Prostate gland (tissue), 2 donors: ENCODE data around the gene ETFBKMT. TPM values are rescaled to one million over a fixed set of nuclear protein-coding genes. Genes with fewer than 3 reads are reported as not detected.

Source experiments
- DNase-seq: peaks from one replicate; pipeline ENCODE4 v3.0.0-alpha.2; 2019; ENCODE audit warnings: low spot score
- H3K27ac ChIP-seq, 2 donors: fragments of 200-600 bp; sonication (generic); 2 replicates each; pipeline ENCODE4 v1.5.1; 2017 to 2019
- H3K27me3 ChIP-seq: fragments of 200-600 bp; sonication (generic); replicated peaks from 2 replicates; pipeline ENCODE4 v1.5.1; 2019; ENCODE audit not compliant: insufficient read depth
- H3K36me3 ChIP-seq, 2 donors: fragments of 200-600 bp; sonication (generic); 1 replicate in 1 of 2; 2 replicates in 1 of 2; pipeline versions ENCODE4 v1.5.1 to v1.8.1; 2017 to 2019
- H3K4me1 ChIP-seq: fragments of 200-600 bp; sonication (generic); replicated peaks from 2 replicates; pipeline ENCODE4 v1.5.1; 2019
- H3K4me3 ChIP-seq, 2 donors: fragments of 200-600 bp; sonication (generic); 2 replicates each; pipeline ENCODE4 v1.5.1; 2017 to 2019
- H3K9me3 ChIP-seq: fragments of 200-600 bp; sonication (generic); 2 replicates; pipeline ENCODE4 v1.5.1; 2017
- POLR2A ChIP-seq: fragments of 450-650 bp; IDR thresholded peaks from one replicate; pipeline ENCODE4 v1.6.1; 2016; ENCODE audit warnings: antibody characterized with exemption, mild to moderate bottlenecking
- POLR2AphosphoS5 ChIP-seq: sonication (generic); formaldehyde crosslinking; IDR thresholded peaks from one replicate; pipeline ENCODE4 v1.6.1; 2017; ENCODE audit warnings: antibody characterized with exemption
- WGBS: methylation state at CpG from one replicate; pipeline ENCODE4 v1.1.5; 2018; 5-methylcytosine and 5-hydroxymethylcytosine counted together
- intact Hi-C: fragments of 100-400 bp; cut with DNase I; formaldehyde crosslinking; loops from one replicate; pipeline ENCODE4 v1.14.2; 2022
- total RNA-seq, 2 donors: library from RNA; depleted of rRNA; stranded (reverse); fragments of >200 nt; gene quantifications; one replicate each; pipeline ENCODE4 v1.1.0, GENCODE V29; 2016
- TF ChIP-seq, protein P1 (sequence below), 4 experiments: fragments of 200-600 bp in 2 of 4; fragments of 450-650 bp in 2 of 4; sonication (generic) in 2 of 4; IDR thresholded peaks; 1 replicate in 3 of 4; 2 replicates in 1 of 4; pipeline ENCODE4 v1.5.1; 2016 to 2019; ENCODE audit warnings: antibody characterized with exemption in 4 of 4, mild to moderate bottlenecking in 2 of 4, moderate library complexity in 2 of 4

The ETFBKMT gene
- total RNA-seq, 2 donors from 2014 or later: 3.6 to 7.0 TPM

GRCh38 chr12:31722580-31722979, 63.1 kb downstream of the ETFBKMT start:
- H3K4me3 ChIP-seq: no peak overlapping the region
- no peaks in the 10 kb centered on the region for H3K9me3 ChIP-seq
- intact Hi-C loops: no loop called here
- TF ChIP-seq, protein P1, sequence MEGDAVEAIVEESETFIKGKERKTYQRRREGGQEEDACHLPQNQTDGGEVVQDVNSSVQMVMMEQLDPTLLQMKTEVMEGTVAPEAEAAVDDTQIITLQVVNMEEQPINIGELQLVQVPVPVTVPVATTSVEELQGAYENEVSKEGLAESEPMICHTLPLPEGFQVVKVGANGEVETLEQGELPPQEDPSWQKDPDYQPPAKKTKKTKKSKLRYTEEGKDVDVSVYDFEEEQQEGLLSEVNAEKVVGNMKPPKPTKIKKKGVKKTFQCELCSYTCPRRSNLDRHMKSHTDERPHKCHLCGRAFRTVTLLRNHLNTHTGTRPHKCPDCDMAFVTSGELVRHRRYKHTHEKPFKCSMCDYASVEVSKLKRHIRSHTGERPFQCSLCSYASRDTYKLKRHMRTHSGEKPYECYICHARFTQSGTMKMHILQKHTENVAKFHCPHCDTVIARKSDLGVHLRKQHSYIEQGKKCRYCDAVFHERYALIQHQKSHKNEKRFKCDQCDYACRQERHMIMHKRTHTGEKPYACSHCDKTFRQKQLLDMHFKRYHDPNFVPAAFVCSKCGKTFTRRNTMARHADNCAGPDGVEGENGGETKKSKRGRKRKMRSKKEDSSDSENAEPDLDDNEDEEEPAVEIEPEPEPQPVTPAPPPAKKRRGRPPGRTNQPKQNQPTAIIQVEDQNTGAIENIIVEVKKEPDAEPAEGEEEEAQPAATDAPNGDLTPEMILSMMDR (IDR thresholded peaks at IDR 0.05): no peak
- TF ChIP-seq POLR2A (no peak), POLR2AphosphoS5 (no peak)
- no peaks in the 10 kb centered on the region for H3K27me3 ChIP-seq
- WGBS: 92% methylated on average over 2 of the region's 2 CpGs
- H3K36me3 ChIP-seq: no peaks in the 10 kb centered on the region
- peaks cover 3% of the 10 kb centered on the region for H3K4me1 ChIP-seq
- DNase-seq: no peak
- H3K27ac ChIP-seq: no peak overlapping the region

Other genes starting within 250 kb of the ETFBKMT start
- 10 to 100 TPM in 1 of 2 donors, 1 to 10 TPM in 1; 6.9 to 32.3 TPM for gene DENND5B, start 68.6 kb upstream of the ETFBKMT start, total RNA-seq
- gene AMN1, start 69.3 kb downstream of the ETFBKMT start, total RNA-seq: 10 to 100 TPM; 11.9 to 31.9 TPM